Heart left ventricle (tissue), 16 donors: ENCODE results near the gene PTPRZ1. TPM values are rescaled to one million over a fixed set of nuclear protein-coding genes. Genes with fewer than 3 reads are reported as not detected.

Experiments
- ATAC-seq, 4 donors: fragments of 200-7000 bp; cut with Tn5 transposase; one replicate each; pipeline ENCODE4 v1.9.1; 2020 to 2022; ENCODE audit warnings: moderate library complexity in 4 of 4, mild to moderate bottlenecking in 3 of 4, moderate number of reproducible peaks in 1 of 4
- DNase-seq, 5 donors: peaks; one replicate each; pipeline ENCODE4 v3.0.0-alpha.2; 2020
- H3K27ac ChIP-seq, 12 donors: fragments of 200-600 bp; sonication (generic) in 4 of 12; one replicate each; pipeline versions ENCODE4 v1.5.0 to v1.8.0; 2016 to 2022; ENCODE audit warnings: mild to moderate bottlenecking in 2 of 12
- H3K27me3 ChIP-seq, 9 donors: fragments of 200-600 bp; sonication (generic) in 2 of 9; one replicate each; pipeline versions ENCODE4 v1.5.1 to v1.8.0; 2016 to 2022; ENCODE audit warnings: mild to moderate bottlenecking in 3 of 9
- H3K36me3 ChIP-seq, 9 donors: fragments of 200-600 bp; sonication (generic) in 2 of 9; one replicate each; pipeline versions ENCODE4 v1.5.0 to v1.8.0; 2018 to 2022; ENCODE audit warnings: mild to moderate bottlenecking in 2 of 9
- H3K4me1 ChIP-seq, 12 donors: fragments of 200-600 bp; sonication (generic) in 4 of 12; one replicate each; pipeline versions ENCODE4 v1.5.0 to v1.8.0; 2016 to 2022; ENCODE audit warnings: mild to moderate bottlenecking in 3 of 12
- H3K4me3 ChIP-seq, 12 donors: fragments of 200-600 bp; sonication (generic) in 4 of 12; one replicate each; pipeline versions ENCODE4 v1.5.0 to v1.8.0; 2017 to 2022; ENCODE audit warnings: mild to moderate bottlenecking in 9 of 12, moderate library complexity in 4 of 12
- H3K9me3 ChIP-seq, 12 donors: fragments of 200-600 bp; sonication (generic) in 4 of 12; one replicate each; pipeline versions ENCODE4 v1.5.0 to v1.8.0; 2016 to 2022; ENCODE audit warnings: mild to moderate bottlenecking in 1 of 12
- CTCF ChIP-seq, 12 donors: fragments of 200-600 bp; sonication (generic) in 4 of 12; IDR thresholded peaks; one replicate each; pipeline versions ENCODE4 v1.5.0 to v1.8.0; 2018 to 2022; ENCODE audit warnings: antibody characterized with exemption in 12 of 12, mild to moderate bottlenecking in 5 of 12
- POLR2A ChIP-seq, 2 donors: fragments of 450-650 bp; IDR thresholded peaks; one replicate each; pipeline ENCODE4 v1.6.1; 2017; ENCODE audit warnings: antibody characterized with exemption in 2 of 2, mild to moderate bottlenecking in 2 of 2, moderate library complexity in 2 of 2
- WGBS, 4 donors: extraction: QIAGEN DNeasy Blood & Tissue Kit in 2 of 4; methylation state at CpG; one replicate each; pipeline versions ENCODE4 v1.1.5 to v1.1.7; 2013 to 2018; 5-methylcytosine and 5-hydroxymethylcytosine counted together
- intact Hi-C, 10 donors: fragments of 100-400 bp; cut with DNase I; formaldehyde crosslinking; loops; one replicate each; pipeline versions ENCODE4 v1.11.1 to v1.14.2; 2022
- polyA plus RNA-seq, 2 donors: library from polyadenylated mRNA; stranded (reverse); fragments of 200-250 nt; gene quantifications; one replicate each; pipeline ENCODE4 v1.2.3, GENCODE V29; 2013
- total RNA-seq, 9 donors: library from RNA; depleted of rRNA in 2 of 9; stranded (reverse); fragments of >200 nt in 2 of 9; fragmentation: NEBNext Ultra II Directional in 3 of 9; extraction: Animal tissue kit (Norgen Biotek cat#: 25700) in 3 of 9; gene quantifications; one replicate each; pipeline versions ENCODE4 v1.1.0 to v1.2.4, GENCODE V29; 2016 to 2023
- donor health status: ischemic (EF 13 %, LVEDD 7.1; RV severe dilation, severe dysfunction).
- donor health status: healthy with polysubstance abuse.
- donor health status: DM: no; HTN: yes; CAD: no.
- donor health status: DM: no; HTN: no; CAD: no.
- donor health status: ischemic (EF 25% LVEDD 6.9; RV normal size, moderate dysfunction).
- donor health status: ischemic (EF 25% LVEDD 5.7; RV mildly dilated, moderate dysfunction).
- donor health status: healthy.
- donor health status: DM: yes; HTN: yes; CAD: no.
- donor health status: ischemic (EF 35%, LVEDD 5.7; RV mildly dilated, moderate dysfunction).
- donor health status: nonischemic (EF 11% LVEDD 7.7; RV severe dilation, severe dysfunction).
- donor health status: DM: yes; HTN: yes; CAD: no.
- donor health status: PGD.
- donor health status: ischemic (EF 29% LVEDD 5.4; RV normal size, mild dysfunction).
- donor health status: nonischemic (EF 23%, LVEDD 6.1; RV moderate dilation, normal function).

The PTPRZ1 gene
- total and polyA plus RNA-seq, 11 donors = 0.27 to 4.8 (median 0.45) TPM

DNA sequence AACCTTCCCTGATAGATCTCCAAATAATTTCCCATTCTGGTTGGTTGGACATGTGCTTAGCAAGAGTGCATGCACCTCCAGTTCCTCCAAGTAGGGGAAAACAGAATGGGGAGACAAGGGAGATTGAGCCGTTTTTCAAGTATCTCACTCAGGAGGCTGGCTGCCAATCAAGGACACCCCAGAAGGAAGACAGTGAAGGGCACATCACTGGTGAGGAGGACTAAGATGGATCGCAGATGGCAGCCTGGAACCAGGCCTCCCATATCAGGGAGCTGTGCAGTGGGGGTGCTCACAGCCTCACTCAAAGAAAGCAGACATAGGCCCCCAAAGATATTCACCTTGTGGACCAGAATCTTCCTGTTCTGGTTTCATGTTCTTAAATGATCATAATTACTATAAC is 31.2 kb downstream of the PTPRZ1 start:
- ATAC-seq = no peak
- H3K27me3 ChIP-seq = no peaks in the 10 kb centered on the region
- no peaks in the 10 kb centered on the region for H3K9me3 ChIP-seq
- no peak overlapping the region for H3K4me3 ChIP-seq
- 68 to 71% (median 70%) methylated on average over 2 of the region's 2 CpGs for WGBS, 4 donors
- H3K4me1 ChIP-seq = no peaks in the 10 kb centered on the region
- intact Hi-C loops = loop anchor here in 1 of 10 donors (10.0 kb wide), 1 partner anchor 59 kb away; no protein-coding TSS in a partner anchor
- TF ChIP-seq POLR2A (IDR thresholded peaks at IDR 0.05) (no peak), CTCF (IDR thresholded peaks at IDR 0.05) (no peak)
- H3K27ac ChIP-seq = no peak overlapping the region
- no peaks in the 10 kb centered on the region for H3K36me3 ChIP-seq
- DNase-seq = no peak

DNA sequence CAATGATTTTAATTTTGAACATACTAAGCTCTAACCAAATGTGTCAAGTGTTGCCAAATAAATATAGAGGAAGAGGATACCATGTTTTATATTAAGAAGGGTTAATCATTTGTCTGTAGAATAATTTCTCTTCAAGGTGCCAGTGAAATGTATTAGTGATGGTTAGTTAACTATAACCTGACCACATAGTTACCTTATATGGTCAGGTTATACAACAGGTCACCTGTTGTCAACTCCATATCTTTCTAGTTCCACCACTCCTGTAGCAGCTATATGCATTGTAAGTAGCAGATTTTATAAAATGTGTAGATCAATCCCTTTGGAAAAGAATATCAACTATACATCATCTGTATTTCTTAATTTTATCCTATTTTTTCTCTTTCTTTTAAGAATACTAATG is 35.1 kb downstream of the PTPRZ1 start:
- Histone ChIP-seq H3K4me1 (no peaks in the 10 kb centered on the region), H3K27ac (no peak overlapping the region), H3K27me3 (peaks cover 0 to 3% (median 0%) of the 10 kb centered on the region in 9 donors), H3K9me3 (no peaks in the 10 kb centered on the region), H3K4me3 (no peak overlapping the region), H3K36me3 (no peaks in the 10 kb centered on the region)
- TF ChIP-seq CTCF (IDR thresholded peaks at IDR 0.05) = no peak
- no peak for TF ChIP-seq POLR2A (IDR thresholded peaks at IDR 0.05)
- intact Hi-C loops = loop anchor here in 1 of 10 donors (10.0 kb wide), 1 partner anchor 63 kb away; no protein-coding TSS in a partner anchor
- DNase-seq = no peak
- no peak for ATAC-seq

DNA sequence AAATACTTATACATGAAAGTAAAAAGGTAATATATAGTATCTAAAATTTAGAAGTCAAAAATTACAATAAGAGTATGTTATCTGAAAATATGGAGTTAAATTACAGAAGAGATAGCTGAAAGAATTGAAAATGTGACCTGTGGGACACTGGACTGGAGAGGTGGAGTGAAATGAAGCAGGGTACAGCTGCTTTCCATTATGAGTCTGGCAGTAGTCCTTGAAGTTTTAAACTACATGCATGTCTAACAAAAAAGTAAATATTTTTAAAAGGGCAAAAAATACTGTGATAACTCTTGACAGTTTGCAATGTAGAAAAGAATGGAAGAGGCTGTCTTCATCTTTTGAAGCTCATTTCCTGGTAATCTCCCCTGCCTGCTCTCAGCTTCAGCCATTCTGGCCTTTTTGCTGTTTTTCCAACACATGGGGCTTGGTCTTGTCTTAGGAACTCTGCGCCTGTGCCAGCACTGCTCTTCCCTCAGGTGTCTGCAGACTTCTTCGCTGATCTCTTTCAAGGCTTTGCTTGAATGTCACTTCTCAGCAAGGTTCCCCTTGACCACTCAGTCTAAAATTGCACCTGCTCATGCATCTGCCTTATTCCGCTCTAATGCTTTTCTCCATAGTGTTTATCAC is 36.9 kb downstream of the PTPRZ1 start:
- intact Hi-C loops = loop anchor here in 1 of 10 donors (10.0 kb wide), 1 partner anchor 65 kb away; no protein-coding TSS in a partner anchor
- no peaks in the 10 kb centered on the region for H3K36me3 ChIP-seq
- 81 to 87% (median 84%) methylated on average over 3 of the region's 3 CpGs for WGBS, 4 donors
- no peak for ATAC-seq
- H3K4me1 ChIP-seq = no peaks in the 10 kb centered on the region
- H3K27ac ChIP-seq = no peak overlapping the region
- H3K4me3 ChIP-seq = no peak overlapping the region
- peaks cover 0 to 3% (median 0%) of the 10 kb centered on the region in 9 donors for H3K27me3 ChIP-seq
- TF ChIP-seq POLR2A (IDR thresholded peaks at IDR 0.05) (no peak), CTCF (IDR thresholded peaks at IDR 0.05) (no peak)
- no peaks in the 10 kb centered on the region for H3K9me3 ChIP-seq
- DNase-seq = no peak

DNA sequence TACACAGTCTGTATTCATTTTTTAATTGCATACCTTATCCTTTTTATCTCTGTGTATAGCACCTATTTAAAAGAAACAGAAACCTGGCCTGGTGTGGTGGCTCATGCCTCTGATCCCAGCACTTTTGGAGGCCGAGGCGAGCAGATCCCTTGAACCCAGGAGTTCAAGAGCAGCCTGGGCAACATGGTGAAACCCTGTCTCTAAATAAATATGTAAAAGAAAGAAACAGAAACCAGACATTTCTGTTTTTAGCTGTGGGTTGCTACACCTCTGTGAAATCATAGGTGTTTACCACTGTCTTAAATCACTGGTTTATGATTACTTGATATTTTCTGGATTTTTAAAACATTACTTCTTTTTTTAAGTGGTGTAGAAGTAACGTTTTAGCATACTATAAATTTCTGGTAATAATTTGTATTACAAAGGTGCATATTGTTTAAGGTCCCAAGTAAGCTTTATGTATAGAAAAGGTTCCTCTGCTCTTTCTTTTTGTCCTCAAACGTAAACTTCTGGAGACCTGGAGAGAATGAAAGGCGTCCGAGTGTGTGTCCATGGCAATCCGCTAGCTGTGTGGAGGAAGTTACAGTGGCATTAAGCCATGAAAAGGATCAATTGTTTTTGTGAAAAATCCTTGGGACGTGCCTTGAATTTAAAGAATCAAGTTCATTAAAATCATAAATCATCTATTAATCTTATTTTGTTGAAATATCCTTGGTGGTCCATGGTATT is 41.1 kb downstream of the PTPRZ1 start:
- intact Hi-C loops = no loop called here
- Histone ChIP-seq H3K4me3 (no peak overlapping the region), H3K27ac (no peak overlapping the region), H3K9me3 (no peaks in the 10 kb centered on the region), H3K27me3 (peaks cover 0 to 3% (median 0%) of the 10 kb centered on the region in 9 donors), H3K36me3 (no peaks in the 10 kb centered on the region), H3K4me1 (no peaks in the 10 kb centered on the region)
- no peak for DNase-seq
- TF ChIP-seq CTCF (IDR thresholded peaks at IDR 0.05) (no peak), POLR2A (IDR thresholded peaks at IDR 0.05) (no peak)
- no peak for ATAC-seq
- WGBS, 4 donors = 67 to 83% (median 75%) methylated on average over 8 of the region's 8 CpGs
